Gastrocnemius medialis (tissue), 4 donors: Measurements from ENCODE around the gene FOXO6. TPM values are rescaled to one million over a fixed set of nuclear protein-coding genes. Genes with fewer than 3 reads are reported as not detected.

Experiments used
- ATAC-seq, 2 donors: fragments of 150-250 bp; one replicate each; pipeline ENCODE4 v1.9.1; 2016
- DNase-seq, 2 donors: peaks; one replicate each; pipeline ENCODE4 v3.0.0-alpha.2; 2019
- H3K27ac ChIP-seq, 4 donors: fragments of 200-600 bp; sonication (generic); 1 replicate in 1 of 4; 2 replicates in 3 of 4; pipeline ENCODE4 v1.5.1; 2016 to 2018; ENCODE audit warnings: mild to moderate bottlenecking in 2 of 4, moderate library complexity in 1 of 4
- H3K27me3 ChIP-seq, 3 donors: fragments of 200-600 bp; sonication (generic) in 2 of 3; 1 replicate in 1 of 3; 2 replicates in 2 of 3; pipeline versions ENCODE4 v1.5.1 to v1.6.0; 2016 to 2019; ENCODE audit warnings: mild to moderate bottlenecking in 1 of 3, moderate library complexity in 1 of 3
- H3K36me3 ChIP-seq, 2 donors: fragments of 200-600 bp; sonication (generic) in 1 of 2; one replicate each; pipeline ENCODE4 v1.5.1; 2017 to 2018
- H3K4me1 ChIP-seq, 2 donors: fragments of 200-600 bp; sonication (generic) in 1 of 2; one replicate each; pipeline ENCODE4 v1.5.1; 2016 to 2017; ENCODE audit warnings: mild to moderate bottlenecking in 2 of 2
- H3K4me3 ChIP-seq, 4 donors: fragments of 200-600 bp; sonication (generic) in 3 of 4; 1 replicate in 1 of 4; 2 replicates in 3 of 4; pipeline ENCODE4 v1.5.1; 2016 to 2019; ENCODE audit warnings: mild to moderate bottlenecking in 2 of 4
- H3K9me3 ChIP-seq, 3 donors: fragments of 200-600 bp; sonication (generic) in 2 of 3; 1 replicate in 1 of 3; 2 replicates in 2 of 3; pipeline ENCODE4 v1.5.1; 2016 to 2019
- POLR2A ChIP-seq, 2 donors: fragments of 450-650 bp; IDR thresholded peaks; one replicate each; pipeline ENCODE4 v1.6.1; 2017; ENCODE audit warnings: antibody characterized with exemption in 2 of 2, mild to moderate bottlenecking in 2 of 2, moderate library complexity in 2 of 2
- in situ Hi-C, 4 donors: fragments of 200-750 bp; cut with MboI; loops; one replicate each; pipeline versions ENCODE4 v1.15.0 to v1.8.0; 2017; ENCODE audit warnings: low sequenced_read_pairs in 4 of 4
- intact Hi-C: fragments of 100-400 bp; cut with DNase I; formaldehyde crosslinking; loops from one replicate; pipeline ENCODE4 v1.15.1; 2023; ENCODE audit warnings: low total_unique reads
- total RNA-seq, 4 donors: library from RNA; depleted of rRNA; stranded (reverse); fragments of >200 nt; gene quantifications; one replicate each; pipeline versions ENCODE4 v1.1.0 to v1.2.3, GENCODE V29; 2016
- TF ChIP-seq, protein P1 (sequence below), 5 experiments: fragments of 450-650 bp in 3 of 5; fragments of 200-600 bp in 2 of 5; sonication (generic) in 2 of 5; IDR thresholded peaks in 4 of 5; conservative IDR thresholded peaks in 1 of 5; 1 replicate in 4 of 5; 2 replicates in 1 of 5; pipeline ENCODE4 v1.5.1; 2016 to 2019; ENCODE audit warnings: antibody characterized with exemption in 5 of 5, mild to moderate bottlenecking in 3 of 5, moderate library complexity in 3 of 5

Gene FOXO6
- total RNA-seq, 4 donors from 2014 or later = 0.20 to 3.9 (median 0.94) TPM

- TF ChIP-seq, protein P1, sequence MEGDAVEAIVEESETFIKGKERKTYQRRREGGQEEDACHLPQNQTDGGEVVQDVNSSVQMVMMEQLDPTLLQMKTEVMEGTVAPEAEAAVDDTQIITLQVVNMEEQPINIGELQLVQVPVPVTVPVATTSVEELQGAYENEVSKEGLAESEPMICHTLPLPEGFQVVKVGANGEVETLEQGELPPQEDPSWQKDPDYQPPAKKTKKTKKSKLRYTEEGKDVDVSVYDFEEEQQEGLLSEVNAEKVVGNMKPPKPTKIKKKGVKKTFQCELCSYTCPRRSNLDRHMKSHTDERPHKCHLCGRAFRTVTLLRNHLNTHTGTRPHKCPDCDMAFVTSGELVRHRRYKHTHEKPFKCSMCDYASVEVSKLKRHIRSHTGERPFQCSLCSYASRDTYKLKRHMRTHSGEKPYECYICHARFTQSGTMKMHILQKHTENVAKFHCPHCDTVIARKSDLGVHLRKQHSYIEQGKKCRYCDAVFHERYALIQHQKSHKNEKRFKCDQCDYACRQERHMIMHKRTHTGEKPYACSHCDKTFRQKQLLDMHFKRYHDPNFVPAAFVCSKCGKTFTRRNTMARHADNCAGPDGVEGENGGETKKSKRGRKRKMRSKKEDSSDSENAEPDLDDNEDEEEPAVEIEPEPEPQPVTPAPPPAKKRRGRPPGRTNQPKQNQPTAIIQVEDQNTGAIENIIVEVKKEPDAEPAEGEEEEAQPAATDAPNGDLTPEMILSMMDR (IDR thresholded peaks at IDR 0.05 in 4 of 5, conservative IDR thresholded peaks at IDR 0.05 in 1 of 5) = no peak
- no peak for TF ChIP-seq POLR2A (IDR thresholded peaks at IDR 0.05)
- DNase-seq = peak in 1 of 2 donors; percentile 51
- Histone ChIP-seq H3K36me3 (no peaks in the 10 kb centered on the region), H3K4me1 (peaks cover 54% of the 10 kb centered on the region in 2 donors), H3K9me3 (no peaks in the 10 kb centered on the region), H3K27me3 (no peaks in the 10 kb centered on the region), H3K4me3 (no peak overlapping the region), H3K27ac (peak overlapping the region; percentile 88 to 95 (median 88))
- peak; percentile 17 to 24 for ATAC-seq
- in situ Hi-C loops = no loop called here
- intact Hi-C loops = loop anchor here (10.0 kb wide), 1 partner anchor 316 kb away; no protein-coding TSS in a partner anchor
These were observed 59.6 kb downstream of the FOXO6 start for GRCh38 chr1:41420860-41421259.

- in situ Hi-C loops = no loop called here
- intact Hi-C loops = loop anchor here (10.0 kb wide), 1 partner anchor 318 kb away; no protein-coding TSS in a partner anchor
- DNase-seq = no peak
These were observed 61.1 kb downstream of the FOXO6 start for GRCh38 chr1:41422306-41422705.

DNA sequence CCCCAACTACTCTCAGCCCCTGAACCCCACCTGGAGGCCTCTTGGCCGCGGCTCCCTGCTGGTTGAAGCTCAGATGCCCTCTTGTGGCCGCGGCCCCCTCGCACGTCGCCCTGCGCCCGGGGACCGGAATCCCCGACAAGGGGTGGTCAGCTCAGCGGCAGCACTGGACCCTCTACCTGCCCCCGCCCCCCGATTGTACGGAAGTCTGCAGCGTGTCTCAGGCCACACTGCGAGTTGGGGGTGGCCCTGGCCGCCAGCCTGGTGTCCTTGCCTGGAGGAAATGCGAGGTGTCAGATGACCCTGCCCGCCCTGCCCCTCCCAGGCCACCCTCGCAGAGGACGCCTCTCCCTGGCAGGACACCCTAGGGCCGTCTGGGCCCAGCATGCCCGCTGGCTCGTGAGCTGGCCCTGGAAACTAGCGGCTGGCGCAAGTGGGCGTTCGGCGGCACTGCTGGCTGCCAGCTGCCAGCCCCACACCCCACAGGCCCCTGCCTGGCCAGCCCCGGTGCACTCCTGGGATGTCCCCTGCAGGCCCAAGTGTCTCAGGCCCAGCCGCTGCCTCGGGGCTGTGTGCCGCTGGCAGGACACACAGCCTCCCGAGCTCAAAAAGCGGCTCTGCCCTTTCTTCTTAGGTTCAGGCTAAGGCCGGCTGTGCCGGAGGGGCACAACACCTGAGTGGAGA, 62.4 kb downstream of the FOXO6 start:
- peak overlapping the region; percentile 28 to 56 (median 35) for H3K4me3 ChIP-seq
- in situ Hi-C loops (no loop called here), intact Hi-C loops (loop anchor here (10.0 kb wide), 1 partner anchor 319 kb away; no protein-coding TSS in a partner anchor)
- H3K36me3 ChIP-seq = no peaks in the 10 kb centered on the region
- H3K4me1 ChIP-seq = peaks cover 39% of the 10 kb centered on the region in 2 donors
- DNase-seq (peak; percentile 87 to 96), ATAC-seq (peak; percentile 58 to 65)
- TF ChIP-seq, protein P1 (IDR thresholded peaks at IDR 0.05 in 4 of 5, conservative IDR thresholded peaks at IDR 0.05 in 1 of 5) = peak; percentile 50 to 65 (median 62)
- no peak for TF ChIP-seq POLR2A (IDR thresholded peaks at IDR 0.05)
- H3K9me3 ChIP-seq = no peaks in the 10 kb centered on the region
- no peaks in the 10 kb centered on the region for H3K27me3 ChIP-seq
- H3K27ac ChIP-seq = peak overlapping the region; percentile 88 to 95 (median 88)

More at GRCh38 chr1:41422306-41422705, 61.1 kb downstream of the FOXO6 start:
- TF ChIP-seq POLR2A (IDR thresholded peaks at IDR 0.05) = no peak
- TF ChIP-seq, protein P1 (IDR thresholded peaks at IDR 0.05 in 4 of 5, conservative IDR thresholded peaks at IDR 0.05 in 1 of 5) = no peak
- Histone ChIP-seq H3K4me3 (no peak overlapping the region), H3K27me3 (no peaks in the 10 kb centered on the region), H3K27ac (peak overlapping the region; percentile 88 to 95 (median 88)), H3K9me3 (no peaks in the 10 kb centered on the region), H3K36me3 (no peaks in the 10 kb centered on the region), H3K4me1 (peaks cover 52 to 53% of the 10 kb centered on the region in 2 donors)
- ATAC-seq = no peak

GRCh38 chr1:41424581-41425118, 63.4 kb downstream of the FOXO6 start:
- no peak overlapping the region for H3K4me3 ChIP-seq
- H3K36me3 ChIP-seq = no peaks in the 10 kb centered on the region
- H3K27me3 ChIP-seq = no peaks in the 10 kb centered on the region
- ATAC-seq (no peak), DNase-seq (no peak)
- in situ Hi-C loops (no loop called here), intact Hi-C loops (loop anchor here (10.0 kb wide), 1 partner anchor 320 kb away; no protein-coding TSS in a partner anchor)
- TF ChIP-seq POLR2A (IDR thresholded peaks at IDR 0.05) = no peak
- TF ChIP-seq, protein P1 (IDR thresholded peaks at IDR 0.05 in 4 of 5, conservative IDR thresholded peaks at IDR 0.05 in 1 of 5) = no peak
- peaks cover 30 to 31% of the 10 kb centered on the region in 2 donors for H3K4me1 ChIP-seq
- no peaks in the 10 kb centered on the region for H3K9me3 ChIP-seq
- peak overlapping the region; percentile 88 to 95 (median 88) for H3K27ac ChIP-seq
